HUES64 (cell line): ENCODE measurements around the gene FAM83G.

Experiments used
- H3K27ac ChIP-seq: 2 replicates; pipeline ENCODE4 v1.7.0; 2013; ENCODE audit warnings: low read depth, low read length, inconsistent platforms
- H3K27me3 ChIP-seq: 2 replicates; pipeline ENCODE4 v1.6.1; 2013; ENCODE audit warnings: mild to moderate bottlenecking, low read length; ENCODE audit not compliant: insufficient read depth
- H3K36me3 ChIP-seq: 2 replicates; pipeline ENCODE4 v1.6.1; 2013; ENCODE audit warnings: mild to moderate bottlenecking, low read length; ENCODE audit not compliant: insufficient read depth
- H3K4me1 ChIP-seq: 2 replicates; pipeline ENCODE4 v1.6.1; 2013; ENCODE audit warnings: mild to moderate bottlenecking, low read length, moderate library complexity; ENCODE audit not compliant: insufficient read depth
- H3K4me3 ChIP-seq: 2 replicates; pipeline ENCODE4 v1.5.1; 2013; ENCODE audit warnings: mild to moderate bottlenecking, low read length, moderate library complexity
- H3K9ac ChIP-seq: 2 replicates; pipeline ENCODE4 v1.6.1; 2013; ENCODE audit warnings: mild to moderate bottlenecking, low read depth, low read length
- H3K9me3 ChIP-seq: 2 replicates; pipeline ENCODE4 v1.6.1; 2013; ENCODE audit warnings: low read depth, low read length; ENCODE audit not compliant: insufficient read depth
- WGBS: fragments of 150-250, 120-280 bp; methylation state at CpG from one replicate; pipeline ENCODE4 v1.1.7; 2013; ENCODE audit warnings: missing lambda C conversion rate; 5-methylcytosine and 5-hydroxymethylcytosine counted together

FAM83G gene

DNA sequence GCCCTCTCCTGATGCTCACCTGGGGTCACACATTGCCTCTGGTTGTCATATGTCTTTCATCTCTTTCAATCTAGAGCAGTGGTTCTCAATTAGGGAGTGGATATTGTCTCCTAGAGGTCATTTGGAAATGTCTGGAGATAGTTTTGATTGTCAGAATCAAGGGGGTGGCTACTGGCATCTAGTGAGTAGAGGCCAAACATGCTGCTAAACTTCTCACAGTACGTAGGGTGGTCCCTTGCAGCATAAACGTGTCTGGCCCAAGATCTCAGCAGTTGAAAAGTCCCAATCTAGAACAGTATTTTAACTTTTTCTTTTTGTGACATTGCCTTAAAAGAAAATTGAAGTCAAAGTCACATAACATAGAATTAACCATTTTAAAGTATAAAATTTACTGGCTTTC is 83.1 kb downstream of the FAM83G start:
- Histone ChIP-seq H3K36me3 (peaks cover 34% of the 10 kb centered on the region), H3K27me3 (no peaks in the 10 kb centered on the region), H3K9me3 (no peaks in the 10 kb centered on the region), H3K9ac (no peak overlapping the region), H3K27ac (0 out of 2 replicates have a peak overlapping the region, but pooled peaks have one; percentile 18), H3K4me1 (peaks cover 5% of the 10 kb centered on the region; the same call in 1 of the 2 replicates), H3K4me3 (no peak overlapping the region)
- WGBS: 88% methylated on average over 2 of the region's 2 CpGs

DNA sequence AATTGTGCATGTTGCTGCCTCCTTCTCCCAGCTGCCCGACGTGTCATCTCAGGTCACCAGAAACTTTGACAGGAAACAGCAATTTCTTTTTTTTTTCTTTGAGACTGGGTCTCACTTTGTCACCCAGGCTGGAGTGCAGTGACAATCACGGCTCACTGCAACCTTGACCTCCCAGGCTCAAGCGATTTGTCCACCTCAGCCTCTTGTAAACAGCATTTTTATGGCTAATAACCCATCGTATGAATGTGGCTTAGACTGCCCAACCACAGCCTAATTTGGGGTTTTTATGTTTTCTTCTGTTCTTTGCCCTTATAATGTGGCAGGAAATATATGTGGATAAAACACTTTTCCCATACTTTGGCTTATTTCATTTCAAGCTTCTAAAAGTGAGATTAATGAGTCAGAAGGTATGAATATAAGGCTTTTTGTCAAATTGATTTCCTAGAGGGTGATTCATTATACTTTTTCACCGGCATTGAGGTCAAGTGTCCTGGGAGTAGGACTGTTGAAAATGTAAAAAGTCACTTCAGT is 83.6 kb downstream of the FAM83G start:
- H3K4me1 ChIP-seq: peaks cover 5% of the 10 kb centered on the region; the same call in 1 of the 2 replicates
- no peak overlapping the region for H3K9ac ChIP-seq

DNA sequence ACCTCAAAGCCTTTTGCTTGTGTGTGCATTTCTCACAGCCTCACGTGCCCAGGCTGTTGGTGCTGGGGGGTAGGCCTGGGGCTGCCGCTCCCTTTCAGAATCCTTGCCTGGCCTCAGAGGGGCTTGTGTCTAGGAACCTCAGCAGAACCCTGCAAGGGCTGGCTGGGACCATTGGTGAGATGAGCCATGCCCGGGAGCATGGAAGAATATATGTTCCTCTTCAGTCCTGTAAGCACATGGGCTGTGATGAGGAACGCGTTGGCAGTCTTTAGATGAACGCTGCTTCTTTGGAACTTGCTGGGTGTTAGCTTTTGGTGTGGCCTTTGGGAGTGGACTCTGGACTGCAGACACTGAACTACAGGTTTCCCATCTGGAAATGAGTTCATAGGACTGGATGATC is 84.6 kb downstream of the FAM83G start:
- H3K4me1 ChIP-seq: no peaks in the 10 kb centered on the region
- H3K27ac ChIP-seq: no peak overlapping the region

More for the DNA sequence above, 83.6 kb downstream of the FAM83G start:
- 92% methylated on average over 6 of the region's 6 CpGs for WGBS
- H3K36me3 ChIP-seq: peaks cover 38% of the 10 kb centered on the region
- 0 out of 2 replicates have a peak overlapping the region, but pooled peaks have one; percentile 18 for H3K27ac ChIP-seq
- no peaks in the 10 kb centered on the region for H3K27me3 ChIP-seq
- no peaks in the 10 kb centered on the region for H3K9me3 ChIP-seq
- no peak overlapping the region for H3K4me3 ChIP-seq

More for the DNA sequence above, 84.6 kb downstream of the FAM83G start:
- no peak overlapping the region for H3K9ac ChIP-seq
- no peaks in the 10 kb centered on the region for H3K27me3 ChIP-seq
- H3K4me3 ChIP-seq: no peak overlapping the region
- WGBS: 85% methylated on average over 6 of the region's 6 CpGs
- peaks cover 44% of the 10 kb centered on the region for H3K36me3 ChIP-seq
- no peaks in the 10 kb centered on the region for H3K9me3 ChIP-seq
